ENCODE measurements around the gene MRRF. TPM values are rescaled to one million over a fixed set of nuclear protein-coding genes. Genes with fewer than 3 reads are reported as not detected.

MRRF gene
- total RNA-seq, 2 donors from 2014 or later: 16.9 to 36.8 TPM

GRCh38 chr9:122244349-122244748, 20.3 kb upstream of the MRRF start:
- H3K4me1 ChIP-seq (ENCODE audit: control insufficient read depth in 1 of 2, low read depth in 2 of 2): no peaks in the 10 kb centered on the region
- ATAC-seq (ENCODE audit: insufficient number of reproducible peaks, low FRiP score, low read depth): no peak
- TF ChIP-seq CTCF (IDR thresholded peaks at IDR 0.05): no peak
- H3K4me3 ChIP-seq: no peak overlapping the region
- DNase-seq (ENCODE audit: low spot score): no peak
- no peaks in the 10 kb centered on the region for H3K27me3 ChIP-seq (replicated peaks; ENCODE audit: insufficient read depth)
- H3K27ac ChIP-seq: no peak overlapping the region
- peaks cover 56% of the 10 kb centered on the region for H3K36me3 ChIP-seq
- H3K9me3 ChIP-seq: no peaks in the 10 kb centered on the region

DNA sequence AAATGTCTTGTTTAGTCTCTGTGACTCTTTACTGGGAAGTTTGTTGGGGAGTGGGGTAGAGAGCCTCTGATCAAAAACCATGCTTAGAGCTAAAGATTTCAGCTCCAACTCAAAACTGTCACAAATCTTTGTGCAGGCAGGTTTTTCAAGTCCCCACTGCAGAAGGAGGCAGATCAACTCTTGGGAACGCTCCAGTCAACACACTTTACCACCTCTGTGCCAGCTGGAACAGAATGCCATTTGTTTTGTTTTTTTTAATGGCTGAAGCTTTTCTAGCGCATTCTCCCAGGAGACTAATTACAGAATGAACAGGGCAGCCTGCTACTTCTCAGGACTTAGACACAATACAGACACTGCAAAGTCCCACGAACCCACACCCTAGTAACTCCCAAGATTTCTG, 18.0 kb upstream of the MRRF start:
- Histone ChIP-seq H3K4me1 (ENCODE audit: control insufficient read depth in 1 of 2, low read depth in 2 of 2) (no peaks in the 10 kb centered on the region), H3K27ac (no peak overlapping the region), H3K4me3 (no peak overlapping the region), H3K36me3 (peaks cover 49% of the 10 kb centered on the region), H3K9me3 (no peaks in the 10 kb centered on the region), H3K27me3 (replicated peaks; ENCODE audit: insufficient read depth) (no peaks in the 10 kb centered on the region)
- no peak for TF ChIP-seq CTCF (IDR thresholded peaks at IDR 0.05)
- ATAC-seq (ENCODE audit: insufficient number of reproducible peaks, low FRiP score, low read depth): no peak
- DNase-seq (ENCODE audit: low spot score): no peak

DNA sequence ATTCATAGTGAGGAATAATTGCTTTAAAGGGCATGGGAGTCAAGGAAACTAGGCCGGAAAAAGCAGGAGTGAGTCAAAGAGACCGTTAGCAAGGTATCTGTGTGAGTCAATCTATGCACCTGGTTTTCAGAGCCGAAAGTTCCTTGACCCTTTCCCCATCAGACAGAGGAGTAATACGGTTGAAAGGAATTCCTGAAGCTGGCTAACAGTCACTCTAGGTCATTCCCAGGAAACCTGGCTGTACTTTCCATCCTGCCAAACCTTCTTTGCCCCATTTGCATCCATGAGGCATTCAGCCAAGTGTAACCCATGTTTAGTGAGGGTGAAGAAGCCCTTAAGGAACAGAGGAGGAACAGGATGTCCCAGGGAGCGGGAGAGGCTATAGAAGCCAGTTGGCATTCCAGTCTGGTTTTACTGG, 16.2 kb upstream of the MRRF start:
- DNase-seq (ENCODE audit: low spot score) (no peak), ATAC-seq (ENCODE audit: insufficient number of reproducible peaks, low FRiP score, low read depth) (no peak)
- TF ChIP-seq CTCF (IDR thresholded peaks at IDR 0.05): no peak
- H3K27ac ChIP-seq: no peak overlapping the region
- H3K27me3 ChIP-seq (replicated peaks; ENCODE audit: insufficient read depth): no peaks in the 10 kb centered on the region
- H3K36me3 ChIP-seq: peaks cover 37% of the 10 kb centered on the region
- H3K9me3 ChIP-seq: no peaks in the 10 kb centered on the region
- no peak overlapping the region for H3K4me3 ChIP-seq
- H3K4me1 ChIP-seq (ENCODE audit: control insufficient read depth in 1 of 2, low read depth in 2 of 2): no peaks in the 10 kb centered on the region

- no peak for ATAC-seq (ENCODE audit: insufficient number of reproducible peaks, low FRiP score, low read depth)
- no peaks in the 10 kb centered on the region for H3K4me1 ChIP-seq (ENCODE audit: control insufficient read depth in 1 of 2, low read depth in 2 of 2)
- H3K36me3 ChIP-seq: peaks cover 20% of the 10 kb centered on the region
- TF ChIP-seq CTCF (IDR thresholded peaks at IDR 0.05): no peak
- H3K27me3 ChIP-seq (replicated peaks; ENCODE audit: insufficient read depth): no peaks in the 10 kb centered on the region
- no peak for DNase-seq (ENCODE audit: low spot score)
- no peaks in the 10 kb centered on the region for H3K9me3 ChIP-seq
- H3K4me3 ChIP-seq: no peak overlapping the region
- H3K27ac ChIP-seq: no peak overlapping the region
Measured at GRCh38 chr9:122251351-122251750, 13.3 kb upstream of the MRRF start.

- no peak for TF ChIP-seq CTCF (IDR thresholded peaks at IDR 0.05)
- H3K27ac ChIP-seq: no peak overlapping the region
- H3K4me1 ChIP-seq (ENCODE audit: control insufficient read depth in 1 of 2, low read depth in 2 of 2): no peaks in the 10 kb centered on the region
- peaks cover 20% of the 10 kb centered on the region for H3K36me3 ChIP-seq
- no peak overlapping the region for H3K4me3 ChIP-seq
- H3K9me3 ChIP-seq: no peaks in the 10 kb centered on the region
- DNase-seq (ENCODE audit: low spot score): no peak
- no peak for ATAC-seq (ENCODE audit: insufficient number of reproducible peaks, low FRiP score, low read depth)
- no peaks in the 10 kb centered on the region for H3K27me3 ChIP-seq (replicated peaks; ENCODE audit: insufficient read depth)
Measured at GRCh38 chr9:122252796-122253195, 11.9 kb upstream of the MRRF start.

All from thoracic aorta (tissue), 2 donors.